ENCODE results near the gene SLC24A3.

Gene SLC24A3

DNA sequence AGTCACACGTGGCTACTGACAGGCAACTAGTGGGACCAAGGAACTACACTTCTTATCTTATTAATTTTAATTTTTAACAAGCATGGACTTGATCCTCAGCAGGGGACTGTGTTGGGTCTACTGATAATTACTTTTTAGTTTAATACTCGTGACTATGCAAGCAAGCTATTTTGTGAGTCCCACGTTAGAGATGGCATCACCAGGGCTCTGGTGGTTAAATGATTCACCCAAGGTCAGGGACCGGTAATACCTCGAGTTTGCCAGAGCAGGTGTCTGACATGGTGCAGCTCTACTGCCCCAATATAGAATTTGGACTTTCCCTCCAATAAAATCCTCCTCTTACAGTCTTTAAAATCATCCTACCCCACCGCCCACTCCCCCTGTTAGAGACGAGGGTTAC is 447.0 kb downstream of the SLC24A3 start:
- H3K27me3 ChIP-seq (ENCODE audit: control insufficient read depth in 3 of 3, insufficient read depth in 3 of 3, low read depth in 1 of 3, low read length in 3 of 3), result peaks cover 0 to 2% (median 0%) of the 10 kb centered on the region in 3 experiments
- no peak overlapping the region for H3K9ac ChIP-seq (ENCODE audit: low read depth, low read length, poor library complexity)
- H3K18ac ChIP-seq (ENCODE audit: low read length), result no peak overlapping the region
- no CpG with 5 or more reads among the region's 7 CpGs for WGBS, 2 donors (ENCODE audit: extremely low coverage in 2 of 2, insufficient read length in 2 of 2, insufficient replicate concordance in 1 of 2)
- no peaks in the 10 kb centered on the region for H3K36me3 ChIP-seq (replicated peaks in 1 of 2; ENCODE audit: control insufficient read depth in 2 of 2, insufficient read depth in 2 of 2, low read length in 2 of 2)
- DNase-seq (ENCODE audit: low spot score), result no peak
- no peak overlapping the region for H4K91ac ChIP-seq (ENCODE audit: low read depth, low read length, poor library complexity)
- H3K14ac ChIP-seq (ENCODE audit: low read length), result no peak overlapping the region
- H2BK120ac ChIP-seq (ENCODE audit: low read depth, low read length), result no peak overlapping the region
- no peak overlapping the region for H2BK12ac ChIP-seq (ENCODE audit: low read length)
- H3K79me1 ChIP-seq (ENCODE audit: low read depth, low read length), result no peaks in the 10 kb centered on the region
- peaks cover 0 to 5% of the 10 kb centered on the region in 2 donors for H3K4me1 ChIP-seq (ENCODE audit: control insufficient read depth in 2 of 2, insufficient read depth in 1 of 2, low read depth in 1 of 2, low read length in 2 of 2)
- H3K4me3 ChIP-seq (ENCODE audit: low read length in 2 of 2), result no peak overlapping the region
- H3K4ac ChIP-seq (ENCODE audit: low read length), result no peak overlapping the region
- H2BK15ac ChIP-seq (ENCODE audit: low read length), result no peak overlapping the region
- H2BK5ac ChIP-seq (ENCODE audit: low read length), result no peak overlapping the region
- H2AFZ ChIP-seq (ENCODE audit: low read length), result no peak overlapping the region
- no peak overlapping the region for H4K8ac ChIP-seq (ENCODE audit: low read depth, low read length)
- no peak overlapping the region for H2AK5ac ChIP-seq (ENCODE audit: low read depth, low read length)
- H3K4me2 ChIP-seq (ENCODE audit: insufficient read depth, low read length, poor library complexity, severe bottlenecking), result no peak overlapping the region
- H3K23ac ChIP-seq (ENCODE audit: low read depth, low read length, poor library complexity), result no peak overlapping the region
- H3K9me3 ChIP-seq (replicated peaks in 1 of 2; ENCODE audit: control insufficient read depth in 2 of 2, insufficient read depth in 1 of 2, low read depth in 1 of 2, low read length in 2 of 2), result no peaks in the 10 kb centered on the region
- no peak overlapping the region for H3K27ac ChIP-seq (replicated peaks; ENCODE audit: low read length)

DNA sequence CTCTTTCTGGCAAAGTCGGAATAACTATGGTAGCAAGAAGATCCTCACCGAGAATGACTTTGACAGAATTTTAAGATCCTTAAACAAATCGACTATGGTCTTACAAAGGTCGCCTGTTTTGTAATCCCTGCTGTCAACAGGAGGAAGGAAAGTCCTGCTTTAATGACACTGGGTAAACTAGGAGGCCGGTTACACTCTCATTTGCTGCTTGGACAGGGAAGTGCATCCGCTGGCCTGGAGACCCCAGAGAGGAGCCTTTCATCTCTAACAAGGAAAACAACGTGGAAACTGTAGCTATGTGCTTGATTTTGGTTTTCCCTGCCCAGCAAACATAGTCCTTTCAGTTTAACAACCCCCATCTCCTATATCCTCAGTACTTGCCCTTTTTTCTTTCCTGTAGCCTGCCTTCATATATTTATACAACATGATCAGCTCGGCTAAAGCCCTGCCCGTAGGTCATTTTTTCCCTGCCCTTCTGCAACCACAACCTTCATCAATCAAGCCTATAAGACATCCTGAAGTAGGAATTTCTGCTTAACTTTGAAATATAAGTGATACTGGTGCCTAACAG is 448.5 kb downstream of the SLC24A3 start:
- Histone ChIP-seq H2AK5ac (ENCODE audit: low read depth, low read length) (no peak overlapping the region), H3K18ac (ENCODE audit: low read length) (no peak overlapping the region), H3K9me3 (replicated peaks in 1 of 2; ENCODE audit: control insufficient read depth in 2 of 2, insufficient read depth in 1 of 2, low read depth in 1 of 2, low read length in 2 of 2) (no peaks in the 10 kb centered on the region), H3K23ac (ENCODE audit: low read depth, low read length, poor library complexity) (no peak overlapping the region), H2BK12ac (ENCODE audit: low read length) (no peak overlapping the region), H3K4me3 (ENCODE audit: low read length in 2 of 2) (no peak overlapping the region), H3K4ac (ENCODE audit: low read length) (no peak overlapping the region), H2BK120ac (ENCODE audit: low read depth, low read length) (no peak overlapping the region), H3K27ac (replicated peaks; ENCODE audit: low read length) (no peak overlapping the region), H4K91ac (ENCODE audit: low read depth, low read length, poor library complexity) (no peak overlapping the region), H3K9ac (ENCODE audit: low read depth, low read length, poor library complexity) (no peak overlapping the region), H2AFZ (ENCODE audit: low read length) (no peak overlapping the region), H3K4me1 (ENCODE audit: control insufficient read depth in 2 of 2, insufficient read depth in 1 of 2, low read depth in 1 of 2, low read length in 2 of 2) (peaks cover 0 to 5% of the 10 kb centered on the region in 2 donors), H4K8ac (ENCODE audit: low read depth, low read length) (no peak overlapping the region), H3K4me2 (ENCODE audit: insufficient read depth, low read length, poor library complexity, severe bottlenecking) (no peak overlapping the region), H2BK15ac (ENCODE audit: low read length) (no peak overlapping the region), H3K27me3 (ENCODE audit: control insufficient read depth in 3 of 3, insufficient read depth in 3 of 3, low read depth in 1 of 3, low read length in 3 of 3) (peaks cover 0 to 2% (median 0%) of the 10 kb centered on the region in 3 experiments), H3K14ac (ENCODE audit: low read length) (no peak overlapping the region), H3K36me3 (replicated peaks in 1 of 2; ENCODE audit: control insufficient read depth in 2 of 2, insufficient read depth in 2 of 2, low read length in 2 of 2) (no peaks in the 10 kb centered on the region), H3K79me1 (ENCODE audit: low read depth, low read length) (no peaks in the 10 kb centered on the region), H2BK5ac (ENCODE audit: low read length) (no peak overlapping the region)
- no peak for DNase-seq (ENCODE audit: low spot score)
- WGBS, 2 donors (ENCODE audit: extremely low coverage in 2 of 2, insufficient read length in 2 of 2, insufficient replicate concordance in 1 of 2), result no CpG with 5 or more reads among the region's 9 CpGs

DNA sequence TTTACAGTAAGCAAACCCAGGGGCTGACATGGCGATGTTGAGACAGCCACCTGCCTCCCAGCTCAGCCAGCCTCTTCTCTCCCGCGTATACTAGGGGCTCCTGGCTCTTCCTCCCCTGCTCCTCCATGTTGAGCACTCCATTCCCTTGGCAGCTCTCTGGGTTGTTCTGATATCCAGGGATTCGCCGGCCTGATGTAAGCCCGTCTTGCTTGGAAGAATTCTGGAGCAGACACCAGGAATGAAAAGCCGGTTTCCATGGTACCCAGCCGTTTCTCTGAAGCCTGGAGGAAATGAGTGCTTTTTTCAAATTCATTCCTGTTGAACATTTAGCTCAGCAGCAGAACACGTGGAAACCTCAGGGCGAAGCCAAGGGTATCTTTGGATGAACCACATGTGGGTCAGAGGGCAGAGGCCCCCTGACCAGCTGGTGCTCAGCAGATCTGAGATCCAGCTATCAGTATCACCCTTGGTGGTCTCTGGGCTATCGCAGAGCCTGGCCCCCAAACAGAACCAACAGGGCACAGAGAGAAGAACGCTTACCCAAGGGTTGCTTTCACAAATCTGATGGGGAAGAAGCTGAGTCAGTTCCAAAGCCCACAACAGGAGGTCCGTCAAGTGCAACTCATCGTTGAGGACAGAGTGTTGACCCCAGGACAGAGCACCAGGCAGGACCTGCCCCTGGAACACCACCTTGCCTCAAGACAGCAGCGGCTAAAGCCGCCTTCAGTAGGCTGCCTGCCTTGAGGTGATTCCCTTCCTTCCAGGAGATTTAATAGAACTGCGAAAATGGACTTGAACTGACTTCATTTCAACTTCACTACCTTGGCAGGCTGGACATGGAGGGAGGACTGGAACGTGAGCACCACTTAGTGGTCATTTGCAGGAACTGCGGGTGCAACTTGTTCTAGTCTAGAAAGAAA is 449.5 kb downstream of the SLC24A3 start:
- no peak overlapping the region for H3K4me2 ChIP-seq (ENCODE audit: insufficient read depth, low read length, poor library complexity, severe bottlenecking)
- H3K23ac ChIP-seq (ENCODE audit: low read depth, low read length, poor library complexity), result no peak overlapping the region
- no peak overlapping the region for H2BK120ac ChIP-seq (ENCODE audit: low read depth, low read length)
- H4K8ac ChIP-seq (ENCODE audit: low read depth, low read length), result no peak overlapping the region
- no peak overlapping the region for H3K4me3 ChIP-seq (ENCODE audit: low read length in 2 of 2)
- peaks cover 0 to 2% (median 0%) of the 10 kb centered on the region in 3 experiments for H3K27me3 ChIP-seq (ENCODE audit: control insufficient read depth in 3 of 3, insufficient read depth in 3 of 3, low read depth in 1 of 3, low read length in 3 of 3)
- no peak overlapping the region for H3K18ac ChIP-seq (ENCODE audit: low read length)
- H4K91ac ChIP-seq (ENCODE audit: low read depth, low read length, poor library complexity), result no peak overlapping the region
- no peak overlapping the region for H2AK5ac ChIP-seq (ENCODE audit: low read depth, low read length)
- peak; percentile 65 for DNase-seq (ENCODE audit: low spot score)
- no CpG with 5 or more reads among the region's 19 CpGs for WGBS, 2 donors (ENCODE audit: extremely low coverage in 2 of 2, insufficient read length in 2 of 2, insufficient replicate concordance in 1 of 2)
- H2AFZ ChIP-seq (ENCODE audit: low read length), result peak overlapping the region; percentile 35
- H3K14ac ChIP-seq (ENCODE audit: low read length), result no peak overlapping the region
- no peaks in the 10 kb centered on the region for H3K9me3 ChIP-seq (replicated peaks in 1 of 2; ENCODE audit: control insufficient read depth in 2 of 2, insufficient read depth in 1 of 2, low read depth in 1 of 2, low read length in 2 of 2)
- peaks cover 0 to 5% of the 10 kb centered on the region in 2 donors for H3K4me1 ChIP-seq (ENCODE audit: control insufficient read depth in 2 of 2, insufficient read depth in 1 of 2, low read depth in 1 of 2, low read length in 2 of 2)
- H3K36me3 ChIP-seq (replicated peaks in 1 of 2; ENCODE audit: control insufficient read depth in 2 of 2, insufficient read depth in 2 of 2, low read length in 2 of 2), result no peaks in the 10 kb centered on the region
- no peak overlapping the region for H2BK5ac ChIP-seq (ENCODE audit: low read length)
- no peak overlapping the region for H3K9ac ChIP-seq (ENCODE audit: low read depth, low read length, poor library complexity)
- no peak overlapping the region for H2BK15ac ChIP-seq (ENCODE audit: low read length)
- no peaks in the 10 kb centered on the region for H3K79me1 ChIP-seq (ENCODE audit: low read depth, low read length)
- H2BK12ac ChIP-seq (ENCODE audit: low read length), result no peak overlapping the region
- no peak overlapping the region for H3K27ac ChIP-seq (replicated peaks; ENCODE audit: low read length)
- no peak overlapping the region for H3K4ac ChIP-seq (ENCODE audit: low read length)

DNA sequence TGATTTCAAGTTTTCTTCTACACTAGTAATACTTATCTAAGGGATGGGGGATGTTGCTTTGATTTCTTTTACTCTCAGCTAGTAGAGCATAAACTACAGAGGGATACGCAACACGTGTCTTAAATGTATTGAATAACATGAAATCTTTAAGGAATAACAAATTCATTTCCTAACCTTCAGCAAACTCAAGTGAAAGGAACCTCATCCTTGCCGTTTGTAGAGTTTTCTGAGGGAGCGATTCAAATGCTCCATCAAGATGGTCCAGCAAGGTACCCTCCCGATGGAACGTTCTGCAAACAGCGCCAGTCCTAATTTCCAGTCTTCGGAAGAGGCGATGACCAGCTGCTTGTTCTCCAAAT is 450.2 kb downstream of the SLC24A3 start:
- Histone ChIP-seq H3K14ac (ENCODE audit: low read length) (no peak overlapping the region), H4K8ac (ENCODE audit: low read depth, low read length) (no peak overlapping the region), H2BK12ac (ENCODE audit: low read length) (no peak overlapping the region), H4K91ac (ENCODE audit: low read depth, low read length, poor library complexity) (no peak overlapping the region), H3K23ac (ENCODE audit: low read depth, low read length, poor library complexity) (no peak overlapping the region), H3K27me3 (ENCODE audit: control insufficient read depth in 3 of 3, insufficient read depth in 3 of 3, low read depth in 1 of 3, low read length in 3 of 3) (peaks cover 0 to 2% (median 0%) of the 10 kb centered on the region in 3 experiments), H2BK5ac (ENCODE audit: low read length) (no peak overlapping the region), H3K36me3 (replicated peaks in 1 of 2; ENCODE audit: control insufficient read depth in 2 of 2, insufficient read depth in 2 of 2, low read length in 2 of 2) (no peaks in the 10 kb centered on the region), H3K4ac (ENCODE audit: low read length) (no peak overlapping the region), H3K18ac (ENCODE audit: low read length) (no peak overlapping the region), H3K9ac (ENCODE audit: low read depth, low read length, poor library complexity) (no peak overlapping the region), H2BK15ac (ENCODE audit: low read length) (no peak overlapping the region), H3K79me1 (ENCODE audit: low read depth, low read length) (no peaks in the 10 kb centered on the region), H3K9me3 (replicated peaks in 1 of 2; ENCODE audit: control insufficient read depth in 2 of 2, insufficient read depth in 1 of 2, low read depth in 1 of 2, low read length in 2 of 2) (no peaks in the 10 kb centered on the region), H3K4me1 (ENCODE audit: control insufficient read depth in 2 of 2, insufficient read depth in 1 of 2, low read depth in 1 of 2, low read length in 2 of 2) (peaks cover 0 to 5% of the 10 kb centered on the region in 2 donors), H3K4me3 (ENCODE audit: low read length in 2 of 2) (no peak overlapping the region), H2AK5ac (ENCODE audit: low read depth, low read length) (no peak overlapping the region), H2AFZ (ENCODE audit: low read length) (no peak overlapping the region), H3K4me2 (ENCODE audit: insufficient read depth, low read length, poor library complexity, severe bottlenecking) (no peak overlapping the region), H2BK120ac (ENCODE audit: low read depth, low read length) (no peak overlapping the region), H3K27ac (replicated peaks; ENCODE audit: low read length) (no peak overlapping the region)
- DNase-seq (ENCODE audit: low spot score), result no peak
- WGBS, 2 donors (ENCODE audit: extremely low coverage in 2 of 2, insufficient read length in 2 of 2, insufficient replicate concordance in 1 of 2), result no CpG with 5 or more reads among the region's 9 CpGs
